ENCODE measurements around the gene NRN1.

GRCh38 chr6:6052216-6052615 is 45.5 kb upstream of the NRN1 start:
- TF ChIP-seq CTCF (IDR thresholded peaks at IDR 0.05) (no peak), POLR2A (IDR thresholded peaks at IDR 0.05) (no peak)

Measured in esophagus squamous epithelium (tissue), 4 donors.